GM12872 (cell line): Measurements from ENCODE around the gene USP9Y.

Experiments
- CTCF ChIP-seq: IDR thresholded peaks from 3 replicates; pipeline ENCODE4 v1.5.1; 2011; ENCODE audit warnings: low read depth, mild to moderate bottlenecking, low read length, moderate library complexity; ENCODE audit not compliant: insufficient read depth

USP9Y gene

GRCh38 chrY:12688337-12688736 lies 12.7 kb upstream of the USP9Y start:
- TF ChIP-seq CTCF, result no peak

GRCh38 chrY:12700087-12700486 lies 944 bp upstream of the USP9Y start:
- no peak for TF ChIP-seq CTCF

- TF ChIP-seq CTCF, result no peak
Measured at GRCh38 chrY:12702174-12702573, 1.1 kb downstream of the USP9Y start.

- TF ChIP-seq CTCF, result no peak
Measured at GRCh38 chrY:12710460-12710859, 9.4 kb downstream of the USP9Y start.

- TF ChIP-seq CTCF, result no peak
Measured at GRCh38 chrY:12715376-12715775, 14.3 kb downstream of the USP9Y start.

- TF ChIP-seq CTCF, result no peak
Measured at GRCh38 chrY:12729746-12730145, 28.7 kb downstream of the USP9Y start.

- no peak for TF ChIP-seq CTCF
Measured at GRCh38 chrY:12733625-12734024, 32.6 kb downstream of the USP9Y start.

- no peak for TF ChIP-seq CTCF
Measured at GRCh38 chrY:12734051-12734450, 33.0 kb downstream of the USP9Y start.
